Transverse colon (tissue), 3 donors: Measurements from ENCODE around the gene SAPCD2.

Experiments used
- POLR2A ChIP-seq: fragments of 450-650 bp; IDR thresholded peaks from one replicate; pipeline ENCODE4 v1.6.1; 2016; ENCODE audit warnings: antibody characterized with exemption, mild to moderate bottlenecking, moderate library complexity
- TF ChIP-seq, protein P1 (sequence below), 5 experiments: fragments of 200-600 bp in 3 of 5; fragments of 450-650 bp in 2 of 5; sonication (generic) in 3 of 5; IDR thresholded peaks; 1 replicate in 2 of 5; 2 replicates in 3 of 5; pipeline ENCODE4 v1.5.1; 2016 to 2017; ENCODE audit warnings: antibody characterized with exemption in 5 of 5, inconsistent platforms in 3 of 5, mild to moderate bottlenecking in 2 of 5, moderate library complexity in 1 of 5

DNA sequence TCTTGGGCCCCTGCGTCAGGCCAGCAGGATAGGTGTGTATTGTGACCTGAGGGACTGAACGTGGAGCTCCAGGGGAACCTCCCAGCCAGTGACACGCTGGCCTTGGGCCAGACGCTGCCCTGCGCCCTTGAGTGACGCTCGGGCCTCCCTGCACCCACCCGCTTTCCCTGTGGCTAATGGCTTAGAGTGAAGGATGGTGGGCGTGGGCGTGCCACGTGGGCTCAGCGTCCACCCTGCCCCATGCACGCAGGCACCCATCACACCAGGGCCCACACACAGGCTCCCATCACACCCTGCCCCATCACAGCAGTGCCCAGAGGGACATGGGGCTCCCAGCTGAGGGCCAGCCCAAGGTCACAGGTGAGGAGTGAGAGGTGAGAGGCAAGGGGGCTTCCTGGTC is 33.3 kb downstream of the SAPCD2 start:
- TF ChIP-seq, protein P1, sequence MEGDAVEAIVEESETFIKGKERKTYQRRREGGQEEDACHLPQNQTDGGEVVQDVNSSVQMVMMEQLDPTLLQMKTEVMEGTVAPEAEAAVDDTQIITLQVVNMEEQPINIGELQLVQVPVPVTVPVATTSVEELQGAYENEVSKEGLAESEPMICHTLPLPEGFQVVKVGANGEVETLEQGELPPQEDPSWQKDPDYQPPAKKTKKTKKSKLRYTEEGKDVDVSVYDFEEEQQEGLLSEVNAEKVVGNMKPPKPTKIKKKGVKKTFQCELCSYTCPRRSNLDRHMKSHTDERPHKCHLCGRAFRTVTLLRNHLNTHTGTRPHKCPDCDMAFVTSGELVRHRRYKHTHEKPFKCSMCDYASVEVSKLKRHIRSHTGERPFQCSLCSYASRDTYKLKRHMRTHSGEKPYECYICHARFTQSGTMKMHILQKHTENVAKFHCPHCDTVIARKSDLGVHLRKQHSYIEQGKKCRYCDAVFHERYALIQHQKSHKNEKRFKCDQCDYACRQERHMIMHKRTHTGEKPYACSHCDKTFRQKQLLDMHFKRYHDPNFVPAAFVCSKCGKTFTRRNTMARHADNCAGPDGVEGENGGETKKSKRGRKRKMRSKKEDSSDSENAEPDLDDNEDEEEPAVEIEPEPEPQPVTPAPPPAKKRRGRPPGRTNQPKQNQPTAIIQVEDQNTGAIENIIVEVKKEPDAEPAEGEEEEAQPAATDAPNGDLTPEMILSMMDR (IDR thresholded peaks at IDR 0.05): no peak
- no peak for TF ChIP-seq POLR2A
